Caki2 (cell line): ENCODE results near the gene RNF144A. TPM values are rescaled to one million over a fixed set of nuclear protein-coding genes. Genes with fewer than 3 reads are reported as not detected.

ENCODE experiments used
- DNase-seq: peaks from one replicate; pipeline ENCODE4 v3.0.0-alpha.2; 2015; ENCODE audit warnings: low read depth
- in situ Hi-C: cut with HindIII; loops from 2 replicates; pipeline ENCODE4 v1.10.0; 2016; ENCODE audit warnings: low sequenced_read_pairs, low pct_unique_long_range_greater_than_20kb, mixed read lengths
- total RNA-seq: library from RNA; depleted of rRNA; stranded (reverse); fragments of >200 nt; shearing (Covaris generic); gene quantifications from 2 replicates; pipeline ENCODE4 v1.2.3, GENCODE V29; 2014; ENCODE audit warnings: low replicate concordance; rRNA removed

RNF144A gene, protein sequence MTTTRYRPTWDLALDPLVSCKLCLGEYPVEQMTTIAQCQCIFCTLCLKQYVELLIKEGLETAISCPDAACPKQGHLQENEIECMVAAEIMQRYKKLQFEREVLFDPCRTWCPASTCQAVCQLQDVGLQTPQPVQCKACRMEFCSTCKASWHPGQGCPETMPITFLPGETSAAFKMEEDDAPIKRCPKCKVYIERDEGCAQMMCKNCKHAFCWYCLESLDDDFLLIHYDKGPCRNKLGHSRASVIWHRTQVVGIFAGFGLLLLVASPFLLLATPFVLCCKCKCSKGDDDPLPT
- 5.0 and 19.5 TPM in 2 replicates for total RNA-seq

DNA sequence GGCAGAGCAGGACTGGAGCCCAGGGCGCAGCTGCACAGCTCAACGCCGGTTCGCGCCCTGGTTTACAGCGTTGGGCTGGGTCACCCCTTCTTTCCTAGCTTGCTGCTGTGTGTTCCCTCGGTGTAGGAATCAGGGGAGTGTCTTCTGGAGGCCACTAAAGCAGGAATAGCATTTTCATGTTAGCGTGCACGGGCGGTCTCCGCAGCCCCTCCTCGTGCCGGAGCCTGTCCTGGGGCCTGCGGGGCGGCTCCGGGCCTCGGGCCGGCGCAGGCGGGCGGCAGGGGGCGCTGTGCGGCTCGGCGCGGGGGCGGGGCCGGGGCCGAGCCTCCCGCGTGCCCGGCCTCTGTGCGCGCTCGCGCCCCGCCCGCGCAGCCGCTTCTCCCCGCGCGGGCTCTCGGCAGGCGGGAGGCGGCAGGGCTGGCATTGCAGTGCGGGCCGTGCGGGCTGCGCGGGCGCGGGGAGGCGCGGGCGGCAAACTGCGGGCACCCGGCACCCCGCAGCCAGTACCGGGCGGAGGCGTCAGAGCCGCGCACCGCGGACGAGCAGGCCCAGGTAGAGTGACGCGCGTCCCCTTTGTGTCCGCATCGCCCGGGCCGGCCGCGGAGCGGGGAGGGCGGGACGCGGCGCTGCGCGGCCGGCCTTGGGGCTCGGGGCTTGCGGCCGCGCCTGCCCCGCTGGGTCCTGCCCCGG is at the start of gene RNF144A:
RNF144A (plus strand) TSS at position 342 of the 690 bp plus-strand sequence. CDS start 79,515 bp downstream, outside the sequence.
- in situ Hi-C loops, result no loop called here
- peak; percentile 64 for DNase-seq

DNA sequence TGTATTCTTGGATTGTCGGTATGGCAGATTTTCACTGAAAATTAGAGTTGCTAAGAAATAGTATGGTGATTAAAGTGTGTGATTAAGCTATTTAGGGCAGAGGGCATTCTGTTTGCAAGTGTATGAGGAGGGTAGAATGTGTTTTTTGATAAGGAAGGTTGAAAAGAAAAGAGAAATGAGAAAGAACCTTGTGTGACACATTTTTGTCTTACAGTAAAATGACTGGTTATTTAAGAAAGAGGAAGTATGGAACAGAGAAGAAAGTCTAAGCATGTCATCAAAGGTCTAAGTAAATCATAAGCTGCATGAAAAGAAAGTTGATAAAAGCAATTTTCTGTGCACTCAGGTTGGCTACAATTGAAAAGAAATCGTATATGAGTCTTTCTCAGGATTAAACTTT is 44.8 kb upstream of the RNF144A start:
- no peak for DNase-seq
- in situ Hi-C loops, result no loop called here

DNA sequence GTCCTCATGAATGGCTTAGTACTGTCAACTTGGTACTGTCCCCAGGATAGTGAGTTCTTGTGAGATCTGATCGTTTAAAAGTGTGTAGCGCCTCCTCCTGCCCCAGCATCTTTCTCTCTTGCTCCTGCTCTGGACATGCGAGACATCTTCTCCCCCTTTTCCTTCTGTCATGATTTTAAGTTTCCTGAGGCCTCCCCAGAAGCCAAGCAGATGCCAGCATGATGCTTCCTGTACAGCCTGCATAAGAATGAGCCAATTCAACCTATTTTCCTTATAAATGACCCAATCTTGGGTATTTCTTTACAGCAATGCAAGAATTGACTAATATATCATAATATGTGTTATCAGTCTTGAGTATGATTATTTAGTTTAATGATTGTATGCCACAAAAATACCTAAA is 43.2 kb upstream of the RNF144A start:
- in situ Hi-C loops, result no loop called here
- no peak for DNase-seq

DNA sequence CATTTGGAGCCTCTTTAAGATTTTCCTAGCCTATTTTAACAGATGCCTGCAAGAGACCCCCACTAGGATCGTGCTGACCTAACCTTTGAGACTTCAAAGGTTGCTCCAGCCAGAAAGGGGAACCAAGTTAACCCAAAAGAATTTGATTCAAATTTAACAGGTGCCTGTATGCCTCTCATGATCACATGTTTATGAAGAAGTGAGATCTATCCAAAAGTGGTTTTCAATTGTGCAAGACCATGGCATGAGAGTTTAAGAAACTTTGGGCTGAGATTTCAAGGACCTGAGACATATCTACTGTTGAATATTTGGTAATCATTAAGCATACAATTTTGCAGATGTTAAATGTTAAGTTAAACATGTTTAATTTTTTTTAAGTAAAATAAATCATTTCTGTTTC is 40.9 kb upstream of the RNF144A start:
- in situ Hi-C loops, result no loop called here
- DNase-seq, result no peak

DNA sequence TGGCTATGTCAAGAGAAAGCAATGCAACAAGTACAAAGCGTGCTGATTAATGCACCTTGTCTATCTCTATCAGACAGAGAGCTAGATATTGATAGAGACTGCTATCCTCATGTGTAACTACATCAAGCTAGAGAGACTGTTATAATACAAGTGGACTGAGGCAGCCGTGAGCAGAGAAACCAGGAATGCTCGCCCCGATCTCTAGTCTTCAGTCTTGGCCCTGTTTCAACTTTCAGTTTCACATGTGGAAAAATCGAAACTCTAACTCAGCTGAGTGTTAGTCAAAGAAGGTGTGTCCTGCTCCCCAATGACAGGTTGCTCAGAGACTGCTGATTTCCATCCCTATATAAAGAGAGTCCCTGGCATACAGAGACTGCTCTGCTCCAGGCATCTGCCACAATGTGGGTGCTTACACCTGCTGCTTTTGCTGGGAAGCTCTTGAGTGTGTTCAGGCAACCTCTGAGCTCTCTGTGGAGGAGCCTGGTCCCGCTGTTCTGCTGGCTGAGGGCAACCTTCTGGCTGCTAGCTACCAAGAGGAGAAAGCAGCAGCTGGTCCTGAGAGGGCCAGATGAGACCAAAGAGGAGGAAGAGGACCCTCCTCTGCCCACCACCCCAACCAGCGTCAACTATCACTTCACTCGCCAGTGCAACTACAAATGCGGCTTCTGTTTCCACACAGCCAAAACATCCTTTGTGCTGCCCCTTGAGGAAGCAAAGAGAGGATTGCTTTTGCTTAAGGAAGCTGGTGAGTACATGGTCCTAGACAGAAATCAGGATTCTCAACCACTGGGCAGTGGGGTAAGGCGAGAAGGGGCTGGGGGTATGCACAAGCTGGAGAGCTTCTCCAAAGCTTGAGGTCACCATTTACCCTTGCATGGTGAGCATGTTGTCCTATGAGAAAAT is 39.6 kb upstream of the RNF144A start, which contains the start of gene RSAD2:
RSAD2 (plus strand) TSS at position 376 of the 903 bp plus-strand sequence; CDS start at position 400, 24 bp downstream.
- peak; percentile 49 for DNase-seq
- in situ Hi-C loops, result no loop called here

DNA sequence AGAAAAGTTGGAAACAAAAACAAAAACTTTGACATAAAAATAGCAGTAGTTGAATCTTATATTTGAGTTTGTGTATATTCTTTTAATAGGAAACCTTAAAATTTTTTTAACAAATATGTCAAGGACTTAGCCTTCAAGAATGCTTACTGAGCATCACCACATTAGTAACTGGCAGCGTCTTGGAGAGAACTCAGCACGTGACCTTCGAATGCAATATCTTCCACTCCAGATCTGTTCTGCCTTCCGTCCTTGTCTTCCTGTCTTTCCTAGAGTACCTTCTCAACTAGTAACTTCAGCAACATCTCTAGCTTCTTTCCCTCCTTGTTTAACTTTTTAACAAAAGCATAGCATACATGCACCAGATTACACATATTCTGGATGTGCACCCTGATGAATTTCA is 38.7 kb upstream of the RNF144A start:
- no peak for DNase-seq
- in situ Hi-C loops, result no loop called here

DNA sequence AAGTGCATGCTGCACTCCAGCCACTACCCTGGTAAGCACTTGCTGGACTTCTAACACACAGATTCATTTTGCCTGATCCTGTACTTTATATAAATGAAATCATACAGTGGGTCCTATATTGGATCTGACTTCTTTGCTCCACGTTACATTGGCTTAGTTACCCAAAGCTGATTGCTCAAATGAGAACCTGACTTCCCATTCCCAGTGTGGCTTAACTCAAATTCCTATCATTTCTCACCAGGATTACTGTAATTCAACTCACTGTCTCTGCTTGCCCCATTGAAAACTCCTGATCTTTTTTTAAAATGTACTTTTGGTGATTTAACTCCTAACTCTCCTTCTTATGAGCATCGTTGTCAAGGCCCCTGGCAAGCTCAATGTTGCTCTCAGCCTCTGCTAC is 38.2 kb upstream of the RNF144A start:
- no peak for DNase-seq
- in situ Hi-C loops, result no loop called here

DNA sequence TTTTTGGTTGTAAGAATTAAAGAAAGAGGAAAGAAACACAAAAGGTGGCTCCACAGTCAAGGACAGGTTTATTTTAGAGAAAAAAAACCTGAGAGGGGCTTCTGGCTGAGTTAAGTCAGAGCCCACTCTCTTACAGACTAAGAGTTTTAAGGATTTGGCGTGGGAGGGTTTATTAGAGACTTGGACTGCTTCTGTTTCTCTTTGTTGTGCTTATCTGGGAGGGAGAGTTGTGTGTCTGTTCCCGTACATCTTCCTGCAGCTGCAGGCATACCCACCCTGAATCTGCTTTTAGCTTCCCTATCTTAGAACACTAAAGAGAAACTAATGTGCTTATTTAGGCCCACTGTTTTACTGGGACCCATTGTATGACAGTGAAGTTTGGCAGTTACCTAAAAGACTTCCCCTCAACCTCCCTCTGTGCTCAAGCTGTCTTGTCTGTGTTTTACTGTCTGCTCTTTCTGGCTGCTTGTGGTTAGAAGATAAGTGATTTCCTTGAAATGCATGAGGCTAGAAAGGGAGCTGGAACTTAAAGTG is 36.9 kb upstream of the RNF144A start:
- no peak for DNase-seq
- in situ Hi-C loops, result no loop called here

DNA sequence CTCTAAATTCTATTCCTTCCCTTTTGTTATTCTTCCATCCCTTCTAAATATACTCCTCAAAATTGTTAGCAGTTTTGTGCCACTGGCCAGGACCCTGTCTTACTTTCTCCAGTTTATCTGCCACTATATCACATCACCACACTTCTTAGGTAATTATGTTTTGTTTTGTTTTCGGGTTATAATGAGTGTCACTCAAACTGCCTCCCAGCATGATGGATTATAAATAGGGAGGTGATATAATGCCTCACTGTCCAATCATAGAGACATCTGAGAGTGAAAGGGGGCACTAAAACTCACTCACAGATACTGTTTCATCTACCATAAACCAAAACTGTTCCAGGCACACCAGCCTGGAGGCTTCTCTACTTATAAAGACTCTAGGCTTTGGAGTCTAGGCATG is 36.2 kb upstream of the RNF144A start:
- in situ Hi-C loops, result no loop called here

DNA sequence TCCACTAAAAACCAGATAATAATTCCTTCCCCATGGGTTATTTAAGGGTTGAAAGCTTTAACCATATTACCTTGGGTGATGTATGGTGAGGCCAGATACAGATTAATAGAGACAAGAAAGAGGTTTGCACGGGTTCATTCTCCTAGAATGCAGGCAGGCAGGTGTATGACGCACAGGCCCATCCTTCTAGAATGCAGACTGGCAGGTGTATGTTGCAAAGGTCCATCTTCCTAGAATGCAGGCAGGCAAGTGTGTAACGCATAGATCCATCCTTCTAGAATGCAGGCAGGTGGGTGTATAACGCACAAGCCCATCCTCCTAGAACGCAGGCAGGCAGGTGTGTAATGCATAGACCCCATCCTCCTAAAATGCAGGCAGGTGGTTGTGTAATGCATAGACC is 35.7 kb upstream of the RNF144A start:
- no peak for DNase-seq
- in situ Hi-C loops, result no loop called here

More for the DNA sequence above, 36.2 kb upstream of the RNF144A start:
- DNase-seq, result no peak

DNA sequence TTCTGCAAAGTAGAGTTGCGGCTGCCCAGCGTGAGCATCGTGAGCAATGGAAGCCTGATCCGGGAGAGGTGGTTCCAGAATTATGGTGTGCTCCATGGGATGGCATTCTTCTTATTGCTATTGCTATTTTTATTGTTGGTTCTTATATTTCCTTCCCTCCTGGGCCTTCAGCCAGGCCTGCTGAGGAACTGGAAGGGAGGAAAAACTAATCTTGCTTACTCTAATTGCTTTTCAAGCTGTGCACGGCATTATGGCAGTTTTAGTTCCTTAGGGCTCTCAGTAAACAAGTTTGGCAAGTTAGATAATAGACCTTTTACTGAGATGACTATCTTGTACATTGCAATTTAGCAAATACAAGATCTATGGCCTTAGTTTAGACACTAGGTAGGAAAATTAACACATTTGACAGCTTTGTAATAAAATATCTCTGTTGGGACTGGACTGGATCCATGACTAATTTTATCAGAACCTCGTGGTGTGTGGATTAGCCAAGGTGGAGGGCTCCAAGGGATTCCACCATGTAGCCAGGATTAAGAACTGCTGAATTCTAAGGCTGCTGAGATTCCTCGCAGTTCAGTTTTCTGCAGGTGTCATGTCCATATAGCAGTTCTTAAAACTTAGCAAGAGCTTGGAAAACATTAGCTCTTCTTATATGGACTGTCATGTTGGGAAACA is 33.6 kb upstream of the RNF144A start:
- no peak for DNase-seq
- in situ Hi-C loops, result no loop called here

DNA sequence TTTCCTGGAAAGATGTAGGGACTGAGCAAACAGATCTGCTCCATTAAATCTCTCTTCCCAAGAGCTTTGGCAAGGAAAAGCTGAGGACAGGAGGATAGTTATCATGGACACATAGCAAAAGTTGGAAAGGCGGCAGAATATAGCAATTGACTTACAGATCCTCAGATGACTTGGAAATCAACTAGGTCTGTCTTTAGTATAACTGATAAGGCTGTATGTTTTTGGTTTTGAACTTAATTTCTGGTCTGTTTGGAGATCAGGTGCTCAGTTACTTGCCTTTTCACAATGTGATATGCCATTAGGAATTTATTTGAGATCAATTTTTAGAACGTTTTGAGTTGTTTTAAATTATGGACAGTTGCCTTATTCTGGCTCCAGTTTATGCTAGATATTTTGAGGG is 31.7 kb upstream of the RNF144A start:
- in situ Hi-C loops, result no loop called here
- DNase-seq, result no peak

DNA sequence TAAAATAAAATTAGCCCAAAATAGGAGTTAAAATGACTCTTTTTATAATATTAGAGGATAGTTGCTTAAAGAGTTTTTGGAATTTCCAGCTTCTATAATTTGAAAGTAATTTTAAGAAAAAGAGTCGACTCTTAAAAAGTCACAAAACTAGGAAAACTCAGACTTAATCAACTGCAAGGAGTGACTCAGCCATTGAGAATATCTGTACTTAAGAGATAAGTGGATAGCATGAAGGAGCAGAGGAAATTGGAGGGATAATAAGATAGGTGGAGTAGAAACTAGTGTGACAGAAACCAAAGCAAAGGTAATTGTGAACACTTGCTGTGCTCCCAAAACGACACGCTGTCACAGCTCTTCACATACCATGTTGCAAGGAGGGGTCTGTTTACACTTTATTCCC is 31.2 kb upstream of the RNF144A start:
- DNase-seq, result no peak
- in situ Hi-C loops, result no loop called here

DNA sequence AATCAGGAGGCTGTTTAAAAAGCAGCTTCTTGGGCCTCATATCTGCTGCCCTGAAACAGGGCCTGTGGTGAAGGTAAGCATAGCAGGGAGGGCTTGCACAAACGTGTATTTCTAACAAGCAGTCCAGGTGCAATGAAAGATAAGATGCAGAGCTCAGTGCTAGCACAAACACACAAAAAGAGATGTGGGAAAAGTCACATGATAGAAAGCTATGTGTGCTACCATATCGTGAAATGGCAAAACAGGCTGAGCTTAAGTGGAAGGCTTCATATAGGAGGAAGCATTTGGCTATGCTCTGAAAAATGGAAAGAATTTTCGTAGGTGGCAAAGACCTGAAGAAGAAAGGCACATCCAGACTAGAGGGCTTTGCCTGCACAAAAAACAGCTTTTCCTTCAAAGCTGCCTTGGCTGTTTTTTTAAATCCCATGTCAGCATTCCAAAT is 29.4 kb upstream of the RNF144A start:
- no peak for DNase-seq
- in situ Hi-C loops, result no loop called here

DNA sequence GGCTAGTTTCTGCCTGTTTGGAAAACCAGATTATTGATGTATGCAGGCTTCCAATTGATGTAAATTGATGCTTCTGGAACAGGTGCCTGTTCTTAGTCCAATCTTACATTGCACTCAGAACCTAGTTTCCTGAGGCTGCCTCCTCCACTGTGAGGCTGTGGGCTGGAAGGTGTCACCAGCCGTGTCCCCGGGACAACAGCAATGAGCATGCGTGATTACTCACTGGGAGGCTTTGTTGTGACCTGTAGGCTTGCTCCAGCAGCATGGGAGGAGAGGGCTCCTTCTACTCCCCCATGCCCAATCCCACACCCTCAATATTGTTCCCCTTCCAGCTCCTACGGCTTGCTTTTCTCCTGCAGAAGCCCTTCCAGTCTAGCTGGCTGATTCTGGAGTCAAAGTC is 28.5 kb upstream of the RNF144A start:
- DNase-seq, result no peak
- in situ Hi-C loops, result no loop called here

DNA sequence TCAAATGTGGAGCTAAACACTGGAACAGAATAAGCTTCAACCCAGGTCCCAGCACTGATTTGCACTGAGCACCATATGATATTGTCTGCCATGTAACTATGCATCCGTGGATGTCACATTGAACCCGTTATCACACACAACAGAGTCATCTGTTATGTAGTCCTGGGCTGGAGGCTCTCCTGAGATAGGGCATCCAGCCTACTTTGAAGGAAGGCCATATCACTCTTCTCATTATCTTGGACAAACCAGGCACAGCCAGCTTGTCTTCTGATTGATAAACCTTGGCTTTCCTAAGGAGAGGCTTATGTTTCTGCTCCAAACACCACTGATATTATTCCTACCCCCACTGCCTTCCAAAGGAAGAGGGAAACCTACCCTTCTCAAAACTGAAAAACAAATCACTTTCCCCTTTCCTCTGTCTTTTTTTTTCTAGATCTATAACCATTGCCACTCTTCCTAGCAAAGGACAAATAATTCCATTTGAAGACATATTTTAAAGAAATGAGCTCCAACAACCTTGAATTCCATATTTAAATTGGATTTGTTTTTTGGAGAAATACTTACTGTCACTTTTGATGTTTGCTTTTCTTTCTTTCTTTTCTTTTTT is 23.2 kb upstream of the RNF144A start:
- in situ Hi-C loops, result no loop called here
- no peak for DNase-seq

DNA sequence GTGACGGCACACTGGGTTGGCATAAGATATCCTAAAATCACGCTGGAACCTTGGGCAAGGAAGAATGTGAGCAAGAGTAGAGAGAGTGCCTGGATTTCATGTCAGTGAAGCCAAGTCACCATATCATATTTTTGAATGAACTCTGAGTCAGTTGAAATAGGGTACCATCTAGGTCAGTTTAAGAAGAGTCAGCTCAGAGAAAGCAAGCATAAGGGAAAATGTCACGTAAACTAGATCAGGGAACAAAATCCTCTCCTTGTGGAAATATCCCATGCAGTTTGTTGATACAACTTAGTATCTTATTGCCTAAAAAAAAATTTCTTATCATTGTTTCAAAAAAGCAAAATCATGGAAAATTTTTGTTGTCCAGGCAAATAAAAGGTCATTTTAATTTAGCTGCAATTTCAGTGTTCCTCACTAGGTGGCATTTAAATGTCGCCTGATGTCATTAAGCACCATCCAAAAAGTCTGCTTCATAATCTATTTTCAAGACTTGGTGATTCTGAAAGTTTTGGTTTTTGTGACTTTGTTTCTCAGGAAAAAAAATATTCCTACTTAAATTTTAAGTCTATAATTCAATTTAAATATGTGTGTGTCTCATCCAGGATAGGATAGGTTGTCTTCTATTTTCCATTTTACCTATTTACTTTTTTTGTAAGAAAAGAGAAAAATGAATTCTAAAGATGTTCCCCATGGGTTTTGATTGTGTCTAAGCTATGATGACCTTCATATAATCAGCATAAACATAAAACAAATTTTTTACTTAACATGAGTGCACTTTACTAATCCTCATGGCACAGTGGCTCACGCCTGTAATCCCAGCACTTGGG is 20.1 kb upstream of the RNF144A start:
- in situ Hi-C loops, result no loop called here
- DNase-seq, result peak; percentile 25
